ENCODE results near the gene FSTL3.
"Not testable (repeated sequence)": the region's sequence is repeated elsewhere in the genome, so short reads cannot be mapped to it uniquely, and the experiment has no call there.

The FSTL3 gene

DNA sequence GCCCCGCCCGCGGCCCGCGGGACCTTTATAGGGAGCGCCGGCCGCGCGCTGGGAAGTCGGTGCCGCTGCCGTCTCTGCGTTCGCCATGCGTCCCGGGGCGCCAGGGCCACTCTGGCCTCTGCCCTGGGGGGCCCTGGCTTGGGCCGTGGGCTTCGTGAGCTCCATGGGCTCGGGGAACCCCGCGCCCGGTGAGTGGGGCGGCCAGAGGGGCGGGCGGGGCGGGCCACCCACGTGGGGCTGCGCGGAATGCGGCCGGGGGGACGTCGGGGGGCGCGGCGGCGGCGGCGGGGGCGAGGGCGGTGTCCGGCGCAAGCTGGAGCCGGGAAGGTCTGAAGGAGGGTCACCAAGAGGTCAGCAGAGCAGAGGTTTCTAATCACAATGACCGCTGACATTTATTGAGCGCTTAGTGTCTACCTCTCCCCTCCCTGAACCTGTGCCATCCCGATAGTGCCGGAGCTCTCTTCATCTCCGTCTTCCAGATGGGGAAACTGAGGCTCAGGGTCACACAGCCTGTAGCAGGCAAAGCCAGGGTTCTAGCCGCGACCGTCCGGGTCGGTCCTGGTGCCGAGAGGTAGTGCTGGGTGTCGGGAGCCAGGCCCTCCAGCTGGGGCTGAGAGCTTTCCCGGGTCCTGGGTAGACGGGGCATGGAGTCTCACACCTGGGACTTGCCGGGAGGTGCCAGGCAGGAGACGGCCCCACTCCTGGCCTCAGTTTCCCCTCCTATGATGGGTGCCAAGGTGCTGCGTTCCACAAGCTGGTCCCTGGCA lies at the start of gene FSTL3:
TSS of gene FSTL3 (plus strand) at position 54 of the 767 bp plus-strand sequence. CDS start at position 86, 32 bp downstream.
- H3K4me3 ChIP-seq (ENCODE audit: low read depth, low read length): peak within 1 kb of the TSS; percentile 38
- TF ChIP-seq, protein P1, sequence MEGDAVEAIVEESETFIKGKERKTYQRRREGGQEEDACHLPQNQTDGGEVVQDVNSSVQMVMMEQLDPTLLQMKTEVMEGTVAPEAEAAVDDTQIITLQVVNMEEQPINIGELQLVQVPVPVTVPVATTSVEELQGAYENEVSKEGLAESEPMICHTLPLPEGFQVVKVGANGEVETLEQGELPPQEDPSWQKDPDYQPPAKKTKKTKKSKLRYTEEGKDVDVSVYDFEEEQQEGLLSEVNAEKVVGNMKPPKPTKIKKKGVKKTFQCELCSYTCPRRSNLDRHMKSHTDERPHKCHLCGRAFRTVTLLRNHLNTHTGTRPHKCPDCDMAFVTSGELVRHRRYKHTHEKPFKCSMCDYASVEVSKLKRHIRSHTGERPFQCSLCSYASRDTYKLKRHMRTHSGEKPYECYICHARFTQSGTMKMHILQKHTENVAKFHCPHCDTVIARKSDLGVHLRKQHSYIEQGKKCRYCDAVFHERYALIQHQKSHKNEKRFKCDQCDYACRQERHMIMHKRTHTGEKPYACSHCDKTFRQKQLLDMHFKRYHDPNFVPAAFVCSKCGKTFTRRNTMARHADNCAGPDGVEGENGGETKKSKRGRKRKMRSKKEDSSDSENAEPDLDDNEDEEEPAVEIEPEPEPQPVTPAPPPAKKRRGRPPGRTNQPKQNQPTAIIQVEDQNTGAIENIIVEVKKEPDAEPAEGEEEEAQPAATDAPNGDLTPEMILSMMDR (IDR thresholded peaks at IDR 0.05; ENCODE audit: control insufficient read depth, extremely low read depth, insufficient read depth): no peak
- DNase-seq (ENCODE audit: low read depth): no peak

DNA sequence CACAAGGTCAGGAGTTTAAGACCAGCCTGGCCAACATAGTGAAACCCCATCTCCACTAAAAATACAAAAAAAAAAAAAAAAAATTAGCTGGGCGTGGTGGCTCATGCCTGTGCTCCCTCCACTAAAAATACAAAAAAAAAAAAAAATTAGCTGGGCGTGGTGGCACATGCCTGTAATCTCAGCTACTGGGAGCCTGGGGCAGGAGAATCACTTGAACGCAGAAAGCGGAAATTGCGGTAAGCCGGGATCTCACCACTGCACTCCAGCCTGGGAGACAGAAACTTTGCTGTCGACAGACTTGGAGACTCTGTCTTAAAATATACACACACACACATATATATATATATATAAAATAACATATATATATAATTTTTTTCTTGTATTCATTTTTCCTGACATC lies 49.6 kb upstream of the FSTL3 start:
- not testable (repeated sequence) for H3K4me3 ChIP-seq (ENCODE audit: low read depth, low read length); DNase-seq (ENCODE audit: low read depth)

GRCh38 chr19:628168-628567 lies 48.0 kb upstream of the FSTL3 start:
- TF ChIP-seq, protein P1 (IDR thresholded peaks at IDR 0.05; ENCODE audit: control insufficient read depth, extremely low read depth, insufficient read depth): no peak
- DNase-seq (ENCODE audit: low read depth): no peak
- no peak overlapping the region for H3K4me3 ChIP-seq (ENCODE audit: low read depth, low read length)

DNA sequence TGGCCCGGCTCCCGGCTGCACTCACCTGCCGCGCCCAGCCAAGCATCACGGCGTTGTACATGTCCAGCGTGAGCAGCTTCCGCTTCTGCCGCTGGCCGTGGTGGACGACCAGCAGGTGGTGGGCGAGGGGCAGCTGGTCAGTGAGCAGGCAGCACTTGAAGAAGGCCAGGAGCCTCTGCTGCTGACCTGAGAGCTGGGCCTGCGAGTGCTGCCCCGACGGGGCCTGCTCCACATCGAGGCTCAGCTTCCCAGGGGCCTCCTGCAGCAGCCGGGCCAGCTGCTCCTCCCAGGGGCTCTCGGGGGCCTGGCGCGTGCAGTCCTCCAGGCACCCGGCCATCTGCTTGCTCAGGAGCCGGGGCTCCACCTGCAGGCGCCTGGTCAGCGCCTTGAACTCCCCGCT lies 46.7 kb upstream of the FSTL3 start:
- DNase-seq (ENCODE audit: low read depth); H3K4me3 ChIP-seq (ENCODE audit: low read depth, low read length): not testable (repeated sequence)

GRCh38 chr19:629961-630714 lies 46.1 kb upstream of the FSTL3 start:
- no peak overlapping the region for H3K4me3 ChIP-seq (ENCODE audit: low read depth, low read length)
- TF ChIP-seq, protein P1 (IDR thresholded peaks at IDR 0.05; ENCODE audit: control insufficient read depth, extremely low read depth, insufficient read depth): no peak
- no peak for DNase-seq (ENCODE audit: low read depth)

DNA sequence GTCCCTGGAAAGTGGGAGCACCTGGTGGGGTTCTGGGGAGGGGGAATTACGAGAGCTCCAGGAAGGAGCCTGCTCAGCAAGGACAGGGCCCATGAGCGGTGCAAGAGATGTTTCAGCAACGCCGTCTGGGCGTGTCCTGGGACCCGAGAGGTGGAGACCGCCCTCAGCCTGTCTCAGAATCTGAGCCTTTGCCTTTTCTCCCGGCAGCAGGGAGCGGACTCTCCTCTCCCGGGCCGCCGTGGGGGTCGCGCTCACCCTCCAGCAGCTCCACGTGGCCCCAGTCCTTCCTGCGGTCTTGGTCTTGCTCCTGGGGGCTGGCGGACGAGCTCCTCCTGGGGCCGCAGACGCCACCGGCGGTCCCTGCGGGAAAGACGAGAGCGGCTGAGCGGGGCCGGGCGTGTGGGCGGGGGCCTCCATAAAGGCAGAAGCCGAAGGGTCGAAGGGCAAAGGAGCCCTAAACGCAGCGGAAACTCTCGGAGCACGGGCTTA lies 43.6 kb upstream of the FSTL3 start:
- peak overlapping the region; percentile 93 for H3K4me3 ChIP-seq (ENCODE audit: low read depth, low read length)
- no peak for DNase-seq (ENCODE audit: low read depth)
- TF ChIP-seq, protein P1 (IDR thresholded peaks at IDR 0.05; ENCODE audit: control insufficient read depth, extremely low read depth, insufficient read depth): no peak

DNA sequence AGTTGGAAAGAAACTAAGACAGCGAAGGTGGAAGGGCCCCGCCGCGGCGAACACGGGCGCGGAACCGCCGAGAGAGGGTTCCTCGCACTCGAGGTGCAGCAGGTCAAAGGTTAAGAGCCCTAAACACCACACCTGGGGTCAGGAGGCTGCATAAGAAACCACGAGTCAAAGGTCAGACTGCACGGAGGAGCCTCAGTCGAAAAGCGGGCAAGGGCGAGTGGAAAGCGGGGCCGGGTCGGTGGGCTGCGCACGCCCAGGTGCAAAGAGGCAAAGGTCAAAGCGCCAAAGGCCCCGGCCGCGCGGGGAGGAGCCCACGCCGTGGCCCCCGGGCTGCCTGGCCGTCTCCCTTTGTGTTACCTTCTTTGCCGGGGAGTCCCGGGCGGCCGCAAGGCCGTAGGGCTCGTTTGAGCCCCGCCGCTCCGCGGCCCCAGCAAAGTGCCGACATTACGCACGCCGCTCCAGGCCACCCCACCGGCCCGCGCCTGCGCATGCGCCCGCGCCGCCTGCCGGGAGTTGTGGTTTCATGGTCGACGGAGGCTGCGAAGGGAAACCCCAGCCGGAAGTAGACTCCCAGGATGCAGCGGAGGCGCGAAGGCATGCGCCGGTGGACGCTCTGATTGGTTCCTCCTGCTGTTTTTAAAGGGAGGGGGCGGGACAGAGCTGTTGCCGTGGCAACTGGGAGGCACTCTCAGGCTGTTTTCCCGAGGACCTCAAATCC lies 43.0 kb upstream of the FSTL3 start, which contains the start of gene POLRMT:
TSS of gene POLRMT (minus strand) at position 470 of the 718 bp plus-strand sequence. CDS start at position 445, 25 bp downstream.
- DNase-seq (ENCODE audit: low read depth): peak; percentile 93
- peak within 1 kb of the TSS; percentile 93 for H3K4me3 ChIP-seq (ENCODE audit: low read depth, low read length)
- TF ChIP-seq, protein P1 (IDR thresholded peaks at IDR 0.05; ENCODE audit: control insufficient read depth, extremely low read depth, insufficient read depth): no peak

All from LNCaP clone FGC (cell line).